GM23338 (cell line): Measurements from ENCODE around the gene RAB40B. TPM values are rescaled to one million over a fixed set of nuclear protein-coding genes. Genes with fewer than 3 reads are reported as not detected.

Experiments
- ATAC-seq: fragments of 200-7000 bp; cut with Tn5 transposase; 3 replicates; pipeline ENCODE4 v1.9.1; 2020
- DNase-seq: peaks from one replicate; pipeline ENCODE4 v3.0.0-alpha.2; 2015; ENCODE audit warnings: low spot score
- H2AFZ ChIP-seq: fragments of 200-600 bp; sonication (generic); 2 replicates; pipeline ENCODE4 v1.8.0; 2016; ENCODE audit warnings: antibody characterized with exemption, mild to moderate bottlenecking, moderate library complexity
- H3F3A ChIP-seq: fragments of 200-600 bp; sonication (generic); replicated peaks from 2 replicates; pipeline ENCODE4 v1.8.0; 2017; ENCODE audit warnings: antibody characterized with exemption, mixed run types, low read depth
- H3K27ac ChIP-seq: fragments of 200-600 bp; sonication (generic); 2 replicates; pipeline ENCODE4 v1.6.1; 2016; ENCODE audit warnings: low read depth
- H3K27me3 ChIP-seq: fragments of 200-600 bp; sonication (generic); 2 replicates; pipeline ENCODE4 v1.8.0; 2016; ENCODE audit warnings: mild to moderate bottlenecking, mixed run types, moderate library complexity; ENCODE audit not compliant: insufficient read depth
- H3K36me3 ChIP-seq: fragments of 200-600 bp; sonication (generic); 2 replicates; pipeline ENCODE4 v1.8.0; 2016; ENCODE audit warnings: mild to moderate bottlenecking; ENCODE audit not compliant: insufficient read depth
- H3K4me1 ChIP-seq: fragments of 200-600 bp; sonication (generic); 2 replicates; pipeline ENCODE4 v1.8.0; 2016; ENCODE audit warnings: mild to moderate bottlenecking, moderate library complexity; ENCODE audit not compliant: insufficient read depth
- H3K4me2 ChIP-seq: fragments of 200-600 bp; sonication (generic); 2 replicates; pipeline ENCODE4 v1.7.1; 2017; ENCODE audit warnings: mixed run types
- H3K4me3 ChIP-seq: fragments of 200-600 bp; sonication (generic); 2 replicates; pipeline ENCODE4 v1.6.1; 2016; ENCODE audit warnings: mixed run types
- H3K79me2 ChIP-seq: fragments of 200-600 bp; sonication (generic); replicated peaks from 2 replicates; pipeline ENCODE4 v1.8.0; 2017; ENCODE audit warnings: mild to moderate bottlenecking; ENCODE audit not compliant: insufficient read depth
- H3K9me2 ChIP-seq: fragments of 200-600 bp; sonication (generic); 2 replicates; pipeline ENCODE4 v1.8.0; 2017; ENCODE audit not compliant: insufficient read depth
- H4K20me1 ChIP-seq: fragments of 200-600 bp; sonication (generic); replicated peaks from 2 replicates; pipeline ENCODE4 v1.8.0; 2017; ENCODE audit warnings: mild to moderate bottlenecking; ENCODE audit not compliant: insufficient read depth
- H3K27ac Mint-ChIP-seq: 2 replicates; pipeline ENCODE4 v1.8.0; 2020; ENCODE audit warnings: inconsistent platforms, mild to moderate bottlenecking, moderate library complexity, mixed read lengths
- H3K27me3 Mint-ChIP-seq: 3 replicates; pipeline ENCODE4 v1.8.0; 2022; ENCODE audit warnings: low read depth, mild to moderate bottlenecking, moderate library complexity, mixed read lengths, inconsistent platforms; ENCODE audit not compliant: insufficient read depth, poor library complexity
- H3K36me3 Mint-ChIP-seq: 3 replicates; pipeline ENCODE4 v1.8.0; 2021; ENCODE audit warnings: low read depth, mild to moderate bottlenecking, inconsistent platforms, moderate library complexity, mixed read lengths
- H3K4me1 Mint-ChIP-seq: 3 replicates; pipeline ENCODE4 v1.8.0; 2020; ENCODE audit warnings: mild to moderate bottlenecking, inconsistent platforms, mixed read lengths
- H3K4me3 Mint-ChIP-seq: 3 replicates; pipeline ENCODE4 v1.8.0; 2021; ENCODE audit warnings: moderate library complexity, mild to moderate bottlenecking, inconsistent platforms, mixed read lengths
- H3K9me3 Mint-ChIP-seq: 3 replicates; pipeline ENCODE4 v1.8.0; 2020; ENCODE audit warnings: moderate library complexity, mild to moderate bottlenecking, inconsistent platforms, mixed read lengths
- CREB1 ChIP-seq: fragments of 250-450 bp; sonication (Bioruptor Pico); IDR thresholded peaks from 2 replicates; pipeline ENCODE4 v1.5.0; 2020; ENCODE audit warnings: low read depth, mild to moderate bottlenecking, moderate library complexity
- ETS1 ChIP-seq: IDR thresholded peaks from 2 replicates; pipeline ENCODE4 v1.6.1; 2016; ENCODE audit warnings: antibody characterized with exemption
- EZH2 ChIP-seq: fragments of 200-600 bp; sonication (generic); IDR thresholded peaks from one replicate; pipeline ENCODE4 v1.8.0; 2017; ENCODE audit warnings: antibody characterized with exemption, mild to moderate bottlenecking, low read depth; ENCODE audit not compliant: unreplicated experiment
- EZH2phosphoT487 ChIP-seq: fragments of 200-600 bp; sonication (generic); IDR thresholded peaks from one replicate; pipeline ENCODE4 v1.8.1; 2018; ENCODE audit warnings: antibody characterized with exemption; ENCODE audit not compliant: unreplicated experiment
- JUNB ChIP-seq: IDR thresholded peaks from one replicate; pipeline ENCODE4 v1.6.1; 2016; ENCODE audit warnings: antibody characterized with exemption; ENCODE audit not compliant: unreplicated experiment
- NANOG ChIP-seq: IDR thresholded peaks from 2 replicates; pipeline ENCODE4 v1.6.1; 2016; ENCODE audit warnings: antibody characterized with exemption, borderline replicate concordance
- POLR2AphosphoS5 ChIP-seq: IDR thresholded peaks from 2 replicates; pipeline ENCODE4 v1.6.1; 2016; ENCODE audit warnings: antibody characterized with exemption, low read depth
- REST ChIP-seq: IDR thresholded peaks from one replicate; pipeline ENCODE4 v1.6.1; 2018; ENCODE audit warnings: antibody characterized with exemption; ENCODE audit not compliant: unreplicated experiment
- STAT1 ChIP-seq: IDR thresholded peaks from one replicate; pipeline ENCODE4 v1.6.1; 2016; ENCODE audit warnings: antibody characterized with exemption; ENCODE audit not compliant: unreplicated experiment
- ZNF114 ChIP-seq: fragments of 250-450 bp; sonication (Bioruptor Pico); IDR thresholded peaks from 2 replicates; pipeline ENCODE4 v1.5.0; 2020; ENCODE audit warnings: mild to moderate bottlenecking, moderate library complexity
- ZNF331 ChIP-seq: fragments of 250-450 bp; sonication (Bioruptor Pico); IDR thresholded peaks from 2 replicates; pipeline ENCODE4 v1.5.0; 2020; ENCODE audit warnings: low read depth, mild to moderate bottlenecking, moderate library complexity
- ZNF462 ChIP-seq: fragments of 250-450 bp; sonication (Bioruptor Pico); IDR thresholded peaks from 2 replicates; pipeline ENCODE4 v1.5.0; 2020; ENCODE audit warnings: mild to moderate bottlenecking, moderate library complexity
- polyA plus RNA-seq: library from polyadenylated mRNA; unstranded; fragments of >200 nt; fragmentation: Nextera tagmentation; extraction: Ambion mirVana; gene quantifications from 2 replicates; pipeline ENCODE4 v1.2.1, GENCODE V29; 2016
- total RNA-seq: library from RNA; depleted of rRNA; stranded (reverse); fragments of >200 nt; shearing (Covaris generic); gene quantifications from 2 replicates; pipeline ENCODE4 v1.2.3, GENCODE V29; 2014
- TF ChIP-seq, protein P1 (sequence below), 2 experiments: fragments of 200-600 bp in 1 of 2; sonication (generic) in 1 of 2; conservative IDR thresholded peaks; 2 replicates each; pipeline versions ENCODE4 v1.5.1 to v1.6.1; 2016 to 2017; ENCODE audit warnings: antibody characterized with exemption in 2 of 2, low read depth in 2 of 2, mild to moderate bottlenecking in 2 of 2, moderate library complexity in 1 of 2

Gene RAB40B
- total and polyA plus RNA-seq, 2 experiments from 2014 or later = 4.2 to 5.2 TPM

- Histone ChIP-seq H3K27ac (no peak overlapping the region), H3K79me2 (peaks cover 31% of the 10 kb centered on the region), H3K9me2 (no peaks in the 10 kb centered on the region), H3K36me3 (no peaks in the 10 kb centered on the region), H2AFZ (no peak overlapping the region), H3K4me1 (peaks cover 10% of the 10 kb centered on the region; the same call in 1 of the 2 replicates), H3K4me2 (no peak overlapping the region), H3F3A (peaks cover 11% of the 10 kb centered on the region; the same call in 1 of the 2 replicates), H4K20me1 (peaks cover 23% of the 10 kb centered on the region), H3K27me3 (no peaks in the 10 kb centered on the region), H3K4me3 (no peak overlapping the region)
- ATAC-seq (no peak), DNase-seq (no peak)
- TF ChIP-seq EZH2phosphoT487 (no peak), ZNF462 (no peak), ZNF331 (CRISPR knock-in tag) (no peak), EZH2 (no peak), ZNF114 (CRISPR knock-in tag) (no peak), NANOG (no peak), REST (no peak), POLR2AphosphoS5 (no peak), JUNB (no peak), CREB1 (CRISPR knock-in tag) (no peak), ETS1 (no peak), STAT1 (no peak)
- TF ChIP-seq, protein P1, sequence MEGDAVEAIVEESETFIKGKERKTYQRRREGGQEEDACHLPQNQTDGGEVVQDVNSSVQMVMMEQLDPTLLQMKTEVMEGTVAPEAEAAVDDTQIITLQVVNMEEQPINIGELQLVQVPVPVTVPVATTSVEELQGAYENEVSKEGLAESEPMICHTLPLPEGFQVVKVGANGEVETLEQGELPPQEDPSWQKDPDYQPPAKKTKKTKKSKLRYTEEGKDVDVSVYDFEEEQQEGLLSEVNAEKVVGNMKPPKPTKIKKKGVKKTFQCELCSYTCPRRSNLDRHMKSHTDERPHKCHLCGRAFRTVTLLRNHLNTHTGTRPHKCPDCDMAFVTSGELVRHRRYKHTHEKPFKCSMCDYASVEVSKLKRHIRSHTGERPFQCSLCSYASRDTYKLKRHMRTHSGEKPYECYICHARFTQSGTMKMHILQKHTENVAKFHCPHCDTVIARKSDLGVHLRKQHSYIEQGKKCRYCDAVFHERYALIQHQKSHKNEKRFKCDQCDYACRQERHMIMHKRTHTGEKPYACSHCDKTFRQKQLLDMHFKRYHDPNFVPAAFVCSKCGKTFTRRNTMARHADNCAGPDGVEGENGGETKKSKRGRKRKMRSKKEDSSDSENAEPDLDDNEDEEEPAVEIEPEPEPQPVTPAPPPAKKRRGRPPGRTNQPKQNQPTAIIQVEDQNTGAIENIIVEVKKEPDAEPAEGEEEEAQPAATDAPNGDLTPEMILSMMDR (conservative IDR thresholded peaks at IDR 0.05; ENCODE audit: low read depth in 2 of 2) = no peak
- no peaks in the 10 kb centered on the region for H3K9me3 Mint-ChIP-seq
- H3K27me3 Mint-ChIP-seq = peaks cover 19% of the 10 kb centered on the region
- H3K4me1 Mint-ChIP-seq = peaks cover 8% of the 10 kb centered on the region; the same call in 2 of the 3 replicates
- H3K4me3 Mint-ChIP-seq = peak overlapping the region; percentile 48
- no peak overlapping the region; the same call in 1 of the 2 replicates for H3K27ac Mint-ChIP-seq
- H3K36me3 Mint-ChIP-seq = no peaks in the 10 kb centered on the region; the same call in 2 of the 3 replicates
Measured at GRCh38 chr17:82649501-82650261, 48.8 kb downstream of the RAB40B start.
